HG02840 (cell line): ENCODE data around the gene PCARE.
"Not testable (repeated sequence)": the region's sequence is repeated elsewhere in the genome, so short reads cannot be mapped to it uniquely, and the experiment has no call there.

Experiments used
- ATAC-seq: cut with Tn5 transposase; IDR thresholded peaks from one replicate; pipeline ENCODE4 v1.9.1; 2021; ENCODE audit warnings: mild to moderate bottlenecking, moderate library complexity, moderate number of reproducible peaks; ENCODE audit not compliant: unreplicated experiment, low FRiP score

PCARE gene

GRCh38 chr2:29100564-29100963 is 26.2 kb upstream of the PCARE start:
- no peak for ATAC-seq

- ATAC-seq, result no peak
Measured at GRCh38 chr2:29097569-29097968, 23.2 kb upstream of the PCARE start.

- ATAC-seq, result no peak
Measured at GRCh38 chr2:29096969-29097368, 22.6 kb upstream of the PCARE start.

GRCh38 chr2:29090311-29090710 is 16.0 kb upstream of the PCARE start:
- not testable (repeated sequence) for ATAC-seq

- no peak for ATAC-seq
Measured at GRCh38 chr2:29084554-29084953, 10.2 kb upstream of the PCARE start.

- ATAC-seq, result no peak
Measured at GRCh38 chr2:29082804-29083495, 8.6 kb upstream of the PCARE start.

- ATAC-seq, result no peak
Measured at GRCh38 chr2:29080886-29081743, 6.8 kb upstream of the PCARE start.

DNA sequence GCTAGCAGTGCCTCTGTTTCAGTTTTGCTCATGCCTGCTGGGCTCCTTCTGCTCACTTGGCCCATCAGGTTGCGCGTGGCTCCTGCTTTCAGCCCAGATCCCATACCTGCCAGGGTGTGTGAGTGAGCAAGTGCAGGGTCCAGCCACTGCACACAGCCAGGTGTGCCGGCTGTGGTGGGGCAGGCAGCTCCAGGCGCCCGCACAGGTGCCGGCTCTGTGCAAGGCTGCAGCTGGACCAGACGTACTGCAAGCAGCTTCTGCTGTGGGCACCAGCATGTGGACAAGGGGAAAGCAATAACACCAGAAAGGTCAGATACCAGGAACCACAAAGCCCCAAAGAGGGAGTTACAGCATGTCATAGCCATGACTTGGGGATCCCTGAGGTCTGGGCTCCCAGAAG is 5.6 kb upstream of the PCARE start:
- ATAC-seq, result no peak

DNA sequence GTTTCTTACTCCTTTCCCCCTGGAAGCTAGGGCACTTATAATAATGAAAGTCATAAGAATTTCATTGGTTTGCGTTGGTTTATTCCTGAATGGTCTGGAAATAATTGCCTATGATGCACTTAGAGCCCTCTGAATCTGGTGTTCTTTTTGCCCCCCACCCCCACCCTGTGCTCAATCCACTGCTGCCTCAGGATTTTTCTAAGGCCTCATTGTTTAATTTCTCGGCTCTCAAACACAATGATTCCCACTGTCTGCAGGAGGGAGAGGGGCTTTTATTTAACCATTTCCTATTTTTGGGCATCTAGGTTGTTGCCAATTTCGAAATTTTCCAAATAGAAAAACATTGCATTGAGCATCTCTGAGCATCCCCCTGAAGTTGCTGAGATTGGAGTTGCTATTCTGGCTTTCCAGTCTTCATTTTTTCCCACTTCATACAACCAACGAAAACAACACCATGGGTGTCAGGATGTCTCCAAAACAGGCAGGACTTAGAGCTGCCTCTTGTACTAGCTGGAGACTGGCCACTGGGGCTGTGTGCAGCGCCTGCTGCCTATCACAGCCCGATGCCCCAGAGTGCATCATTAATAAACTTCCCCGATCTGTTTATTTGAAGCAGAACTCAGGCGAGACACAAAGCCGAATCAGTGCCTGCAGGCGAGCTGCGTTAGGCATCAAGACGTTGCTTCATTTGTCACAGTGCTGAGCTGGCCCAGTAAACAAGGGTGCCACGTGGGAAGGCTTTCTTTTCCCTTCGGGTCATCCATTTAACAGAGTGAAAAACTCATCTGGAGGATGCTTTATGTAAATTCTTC is 1.8 kb upstream of the PCARE start:
- ATAC-seq, result no peak

GRCh38 chr2:29073933-29074332 is 390 bp downstream of the PCARE start:
- no peak for ATAC-seq

DNA sequence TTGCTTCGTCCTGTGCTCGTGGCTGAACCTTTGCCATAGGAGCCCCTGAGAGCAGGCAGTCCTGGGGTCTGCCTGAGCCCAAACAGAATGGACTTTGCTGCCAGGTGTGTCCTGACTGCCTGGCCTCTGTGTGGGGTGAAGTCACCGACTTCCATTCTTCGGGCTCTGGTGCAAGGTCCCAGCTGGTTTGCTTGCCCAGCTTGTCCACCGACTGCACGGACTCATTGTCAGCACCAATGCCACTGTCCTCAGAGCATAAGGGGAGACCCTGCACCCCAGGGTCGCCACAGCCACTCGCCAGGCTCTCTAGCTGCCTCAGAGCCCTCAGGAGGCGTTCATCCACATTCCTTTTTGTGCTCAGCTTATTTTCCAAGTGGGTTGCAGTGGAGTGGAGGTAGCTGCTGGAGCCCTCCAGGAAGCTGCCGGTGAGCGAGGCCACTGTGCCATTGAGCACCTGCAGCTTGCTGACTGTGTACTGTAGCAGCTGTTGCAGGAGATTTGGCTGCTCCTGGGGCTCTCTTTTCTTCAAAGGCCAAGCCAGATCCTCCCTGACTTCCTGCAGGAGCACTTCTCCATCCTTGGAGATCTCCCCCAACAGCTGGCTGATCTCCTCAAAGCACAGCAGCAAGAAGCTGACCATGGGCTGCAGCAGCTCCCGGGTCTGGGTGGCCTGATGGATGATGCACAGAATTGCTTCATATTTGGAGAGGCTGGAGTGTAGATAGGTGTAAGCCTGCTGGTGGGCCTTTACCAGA is 1.2 kb downstream of the PCARE start:
- ATAC-seq, result no peak

DNA sequence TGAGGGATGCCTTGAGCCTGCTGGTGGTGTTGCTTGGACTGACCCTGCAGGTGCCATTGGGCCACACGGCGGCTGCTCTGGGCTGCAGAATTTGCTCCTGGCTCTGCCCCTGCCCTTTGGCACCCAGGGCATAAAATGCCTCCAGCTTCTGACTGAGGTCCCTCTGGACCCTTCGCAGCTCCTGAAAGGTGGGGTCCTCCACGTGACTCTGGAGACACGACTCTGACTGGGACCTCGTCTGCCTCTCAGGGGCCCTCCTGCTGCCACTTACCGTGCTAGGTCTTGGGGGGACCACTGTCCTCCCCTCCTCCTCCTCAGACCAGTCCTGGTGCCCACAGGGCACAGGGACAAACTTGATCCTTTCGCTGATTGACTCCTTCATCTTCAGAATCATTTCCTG is 2.1 kb downstream of the PCARE start:
- no peak for ATAC-seq

GRCh38 chr2:29071032-29071975 is 3.0 kb downstream of the PCARE start:
- no peak for ATAC-seq

- ATAC-seq, result no peak
Measured at GRCh38 chr2:29070526-29070925, 3.8 kb downstream of the PCARE start.

DNA sequence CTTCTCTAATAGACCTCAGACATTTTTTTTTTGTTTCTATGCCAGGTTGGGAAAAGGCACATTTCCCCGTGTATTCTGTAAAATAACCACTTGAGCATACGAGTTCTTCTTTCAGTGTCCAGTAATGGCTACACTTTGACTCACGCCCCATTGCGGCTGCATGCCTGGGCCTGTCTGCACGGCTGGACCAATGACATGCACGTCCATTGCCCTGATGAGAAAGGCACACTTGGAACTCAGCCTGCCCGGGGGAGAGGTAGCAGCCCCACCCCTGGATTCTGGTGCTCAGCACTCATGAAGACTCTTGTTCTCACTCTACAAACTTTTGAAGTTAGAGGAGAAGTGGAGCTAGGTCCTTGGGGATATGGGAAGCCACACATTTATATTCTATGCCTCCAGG is 5.8 kb downstream of the PCARE start:
- no peak for ATAC-seq

DNA sequence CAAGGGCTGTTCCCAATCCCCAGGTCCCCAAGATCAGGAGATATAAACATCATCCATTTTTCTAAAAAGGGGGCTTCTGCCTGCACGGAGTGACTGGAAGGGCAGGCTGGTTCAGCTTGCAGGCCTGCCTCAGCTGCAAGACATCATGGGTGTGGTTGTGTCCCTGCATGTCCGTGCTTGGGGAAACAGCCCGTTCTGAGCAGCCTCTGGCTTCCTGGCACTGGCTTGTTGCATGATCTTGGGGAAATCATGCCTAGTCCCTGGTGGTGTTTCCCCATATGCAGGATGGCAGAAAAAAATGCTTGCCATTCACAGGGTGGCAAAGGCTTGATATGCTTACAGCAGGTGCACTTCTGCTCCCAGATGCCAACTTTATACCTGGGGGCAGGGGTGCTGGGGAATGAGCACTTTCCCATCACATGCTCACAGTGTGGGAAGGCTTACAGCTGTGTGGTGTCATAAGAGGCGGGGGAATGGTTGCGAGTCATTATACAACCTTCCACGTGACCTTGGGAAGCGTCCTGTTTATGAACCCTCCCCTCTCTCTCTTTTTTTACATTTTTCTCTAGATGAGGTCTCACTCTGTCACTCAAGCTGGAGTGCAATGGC is 7.2 kb downstream of the PCARE start:
- ATAC-seq, result no peak

GRCh38 chr2:29066271-29066860 is 8.0 kb downstream of the PCARE start:
- ATAC-seq, result no peak

GRCh38 chr2:29065068-29065811 is 9.1 kb downstream of the PCARE start:
- ATAC-seq, result no peak
